AG04449 (cell line): ENCODE data around the gene NUDCD3.

Experiments used
- CTCF ChIA-PET: fragments of 350-600 bp; formaldehyde crosslinking; extraction: SDS; loops from one replicate; lab custom pipeline; 2021; ENCODE audit warnings: antibody characterized with exemption; lab: Yijun Ruan, JAX
- POLR2A ChIA-PET: fragments of 400-600, 350-600 bp; formaldehyde crosslinking; extraction: SDS; loops from one replicate; lab custom pipeline; 2020; ENCODE audit warnings: antibody characterized with exemption, inconsistent platforms; lab: Yijun Ruan, JAX
- DNase-seq: peaks from one replicate; pipeline ENCODE4 v3.0.0-alpha.2; 2010; ENCODE audit warnings: low read depth, low spot score
- H3K4me3 ChIP-seq: 2 replicates; pipeline ENCODE4 v1.5.1; 2011; ENCODE audit warnings: low read depth, mild to moderate bottlenecking, control low read depth, low read length
- CTCF ChIP-seq: IDR thresholded peaks from one replicate; pipeline ENCODE4 v1.5.1; 2011; ENCODE audit warnings: mild to moderate bottlenecking, moderate library complexity, low read length, control low read depth, inconsistent platforms; ENCODE audit not compliant: insufficient read depth; ENCODE audit errors: missing control alignments

NUDCD3 gene

GRCh38 chr7:44388089-44388970, 102.1 kb downstream of the NUDCD3 start:
- no peak for DNase-seq
- TF ChIP-seq CTCF: no peak
- ChIA-PET POLR2A (no interaction called here), CTCF (no interaction called here)
- H3K4me3 ChIP-seq: no peak overlapping the region

- CTCF ChIA-PET: no interaction called here
- TF ChIP-seq CTCF: no peak
Observed at GRCh38 chr7:44387389-44387788, 103.1 kb downstream of the NUDCD3 start.

GRCh38 chr7:44386139-44386913, 104.1 kb downstream of the NUDCD3 start:
- ChIA-PET CTCF (no interaction called here), POLR2A (no interaction called here)
- H3K4me3 ChIP-seq: no peak overlapping the region
- no peak for TF ChIP-seq CTCF
- DNase-seq: no peak

More at GRCh38 chr7:44387389-44387788, 103.1 kb downstream of the NUDCD3 start:
- DNase-seq: no peak
- H3K4me3 ChIP-seq: no peak overlapping the region
- POLR2A ChIA-PET: no interaction called here

GRCh38 chr7:44385434-44386138, 104.9 kb downstream of the NUDCD3 start:
- DNase-seq: no peak
- no peak for TF ChIP-seq CTCF
- CTCF ChIA-PET: no interaction called here
- H3K4me3 ChIP-seq: no peak overlapping the region
- POLR2A ChIA-PET: no interaction called here

- H3K4me3 ChIP-seq: no peak overlapping the region
- CTCF ChIA-PET: no interaction called here
- no peak for TF ChIP-seq CTCF
- DNase-seq: no peak
- POLR2A ChIA-PET: interaction anchor here (0.6 kb wide), 1 partner anchor 53 kb away, joined by 3 read pairs; no protein-coding TSS in a partner anchor
Observed at GRCh38 chr7:44384586-44385433, 105.6 kb downstream of the NUDCD3 start.
